Loucy (cell line): ENCODE measurements around the gene RAVER2.

ENCODE experiments used
- CTCF ChIP-seq: fragments of 200-600 bp; sonication (generic); conservative IDR thresholded peaks from 2 replicates; pipeline ENCODE4 v1.5.1; 2014; ENCODE audit warnings: mild to moderate bottlenecking, antibody characterized with exemption, low read length
- EZH2phosphoT487 ChIP-seq: fragments of 200-600 bp; IDR thresholded peaks from 2 replicates; pipeline ENCODE4 v1.6.1; 2018; ENCODE audit warnings: antibody characterized with exemption, mild to moderate bottlenecking, moderate library complexity, borderline replicate concordance

GRCh38 chr1:64750875-64751274 is 6.0 kb downstream of the RAVER2 start:
- TF ChIP-seq CTCF (no peak), EZH2phosphoT487 (no peak)
